GM11168 (cell line): ENCODE measurements around the gene RBM47.

Experiments used
- in situ Hi-C: fragments of 300-500 bp; cut with MboI; formaldehyde crosslinking; loops from one replicate; pipeline ENCODE4 v1.12.0; 2022; ENCODE audit warnings: low sequenced_read_pairs; ENCODE audit not compliant: unreplicated experiment

RBM47 gene

GRCh38 chr4:40626183-40626990, 3.3 kb downstream of the RBM47 start:
- in situ Hi-C loops = no loop called here

- in situ Hi-C loops = no loop called here
These were observed 6.0 kb downstream of the RBM47 start for GRCh38 chr4:40623707-40624106.

- in situ Hi-C loops = no loop called here
These were observed 6.8 kb downstream of the RBM47 start for GRCh38 chr4:40622913-40623312.

GRCh38 chr4:40621592-40622512, 7.8 kb downstream of the RBM47 start:
- in situ Hi-C loops = no loop called here

- in situ Hi-C loops = no loop called here
These were observed 8.5 kb downstream of the RBM47 start for GRCh38 chr4:40621229-40621591.

GRCh38 chr4:40619600-40619999, 10.1 kb downstream of the RBM47 start:
- in situ Hi-C loops = no loop called here

DNA sequence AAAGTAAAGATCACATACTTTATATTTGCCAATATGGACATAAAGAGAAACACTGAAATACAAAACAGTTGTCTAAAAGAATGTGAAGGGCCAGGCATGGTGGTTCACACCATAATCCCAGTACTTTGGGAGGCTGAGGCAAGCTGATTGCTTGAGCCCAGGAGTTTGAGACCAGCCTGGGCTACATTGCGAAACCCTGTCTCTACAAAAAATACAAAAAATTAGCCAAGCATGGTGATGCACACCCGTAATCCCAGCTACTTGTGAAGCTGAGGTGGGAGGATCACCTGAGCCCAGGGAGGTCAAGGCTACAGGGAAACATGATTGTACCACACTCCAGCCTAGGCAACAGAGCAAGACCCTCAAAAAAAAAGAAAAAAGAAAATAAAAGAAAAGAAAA, 11.8 kb downstream of the RBM47 start:
- in situ Hi-C loops = no loop called here

DNA sequence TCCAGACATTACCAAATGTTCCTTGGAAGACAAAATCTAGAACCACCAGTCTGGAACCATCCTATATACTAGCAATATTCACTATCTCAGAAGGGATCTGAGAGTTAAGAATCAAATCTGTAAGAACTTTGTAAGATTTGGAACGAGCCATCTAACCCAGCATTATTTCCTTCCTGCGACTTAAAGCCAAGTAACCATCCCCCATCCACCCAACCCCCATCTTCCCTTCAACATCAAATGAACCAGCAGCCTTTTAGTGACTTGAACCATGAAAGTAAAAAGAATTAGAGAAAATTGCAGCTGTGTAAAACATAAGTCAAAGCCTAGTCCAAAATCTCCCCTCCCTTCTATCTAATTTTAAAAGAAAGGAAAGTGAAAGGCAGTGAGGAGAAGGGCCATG, 15.6 kb downstream of the RBM47 start:
- in situ Hi-C loops = no loop called here

- in situ Hi-C loops = no loop called here
These were observed 16.2 kb downstream of the RBM47 start for GRCh38 chr4:40613456-40613855.

DNA sequence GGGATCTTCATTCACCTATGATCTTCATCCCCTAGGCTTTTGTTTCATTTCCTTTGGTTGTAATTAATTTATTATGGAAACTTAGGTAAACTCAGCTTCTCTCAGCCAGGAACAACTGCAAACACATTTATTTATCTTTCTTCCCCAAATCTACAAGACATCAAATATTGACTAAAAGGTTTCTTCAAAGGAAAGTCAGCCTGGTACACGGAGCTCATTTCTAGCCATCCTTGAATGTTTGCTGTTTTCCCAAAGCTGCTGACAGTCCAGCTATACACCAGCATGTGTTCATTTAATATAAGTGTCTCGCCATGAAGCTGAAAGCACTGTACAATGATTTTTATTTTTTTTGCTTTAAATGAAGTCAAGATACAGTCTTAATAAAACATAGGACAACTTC, 16.8 kb downstream of the RBM47 start:
- in situ Hi-C loops = no loop called here

- in situ Hi-C loops = no loop called here
These were observed 17.4 kb downstream of the RBM47 start for GRCh38 chr4:40612283-40612682.

DNA sequence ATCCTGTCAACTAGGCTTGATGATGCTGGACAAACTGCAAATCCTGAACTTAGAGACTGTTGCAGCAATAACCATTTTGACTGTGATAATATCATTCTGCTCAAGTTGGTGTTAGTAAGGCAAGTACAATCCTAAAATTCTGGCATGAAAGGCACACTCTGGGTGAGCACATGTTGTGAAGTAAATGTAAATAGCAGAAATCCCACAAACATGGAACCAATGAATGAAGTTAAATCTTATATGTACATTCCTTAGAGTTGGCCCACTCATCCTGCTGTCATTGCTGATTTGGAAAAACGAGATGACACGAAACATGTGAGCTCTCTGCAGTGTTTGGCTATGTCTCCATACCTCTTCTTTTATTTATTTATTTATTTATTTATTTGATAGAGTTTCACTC, 21.0 kb downstream of the RBM47 start:
- in situ Hi-C loops = no loop called here

- in situ Hi-C loops = no loop called here
These were observed 22.4 kb downstream of the RBM47 start for GRCh38 chr4:40607221-40607620.

DNA sequence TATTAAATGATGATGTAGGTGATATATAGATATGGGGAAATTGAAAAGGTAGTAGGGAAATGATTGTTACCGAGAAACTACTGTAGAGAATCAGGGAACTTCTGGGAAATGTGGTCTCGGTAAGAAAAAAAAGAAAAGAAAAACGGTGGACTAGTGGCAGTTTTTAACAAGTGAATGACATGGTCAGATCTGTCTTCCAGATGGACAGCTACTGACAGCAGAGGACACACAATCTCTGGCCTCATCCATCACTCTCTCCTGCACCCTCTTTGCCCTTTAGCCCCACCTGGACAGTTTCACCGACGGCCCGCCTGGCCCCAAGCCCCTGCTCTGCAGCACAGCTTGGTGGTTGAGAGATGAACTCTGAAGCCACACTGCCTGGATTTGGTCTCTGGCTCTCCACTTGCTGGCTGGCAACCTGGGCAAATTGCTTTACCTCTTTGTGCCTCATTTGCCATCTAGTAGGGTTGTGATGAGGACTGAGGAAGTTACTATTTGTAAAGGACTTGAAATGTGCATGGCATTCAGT, 23.4 kb downstream of the RBM47 start:
- in situ Hi-C loops = no loop called here

DNA sequence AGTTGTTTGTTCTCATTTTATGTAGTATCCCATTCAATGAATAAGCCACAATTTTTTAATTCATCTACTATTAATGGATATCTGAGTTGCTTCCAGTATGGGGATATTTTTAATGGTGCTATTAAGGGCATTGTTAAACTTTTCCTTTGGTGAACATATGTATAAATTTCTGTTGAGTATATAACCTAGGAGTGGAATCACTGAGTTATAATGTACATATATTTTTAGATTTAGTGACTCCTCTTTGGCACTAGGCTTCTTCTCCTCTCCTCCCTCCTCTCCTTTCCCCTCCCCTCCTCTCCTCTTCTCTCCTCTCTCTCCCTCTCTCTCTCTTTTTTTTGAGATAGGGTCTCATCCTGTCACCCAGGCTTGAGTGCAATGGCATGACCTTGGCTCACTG, 26.4 kb downstream of the RBM47 start:
- in situ Hi-C loops = no loop called here

GRCh38 chr4:40601641-40602040, 28.0 kb downstream of the RBM47 start:
- in situ Hi-C loops = no loop called here

GRCh38 chr4:40600850-40601249, 28.8 kb downstream of the RBM47 start:
- in situ Hi-C loops = no loop called here

DNA sequence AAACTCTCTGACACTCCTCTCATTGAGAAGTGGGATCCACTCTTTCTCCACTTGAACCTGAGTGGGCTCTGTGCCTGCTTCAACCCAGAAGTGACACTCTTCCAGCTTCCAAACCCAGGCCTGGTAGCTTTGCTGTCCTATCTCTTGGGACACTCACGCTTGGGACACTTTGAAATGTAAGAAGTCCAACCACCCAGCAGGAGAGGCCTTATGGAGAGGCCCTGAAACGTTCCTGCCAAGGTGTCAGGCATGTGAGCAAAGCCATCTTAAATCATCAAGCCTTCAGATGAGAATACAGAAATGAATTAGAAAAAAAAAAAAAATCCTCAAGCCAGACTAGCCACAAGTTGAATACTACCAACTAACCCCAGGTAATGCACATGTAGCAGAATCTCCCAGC, 30.2 kb downstream of the RBM47 start:
- in situ Hi-C loops = no loop called here

DNA sequence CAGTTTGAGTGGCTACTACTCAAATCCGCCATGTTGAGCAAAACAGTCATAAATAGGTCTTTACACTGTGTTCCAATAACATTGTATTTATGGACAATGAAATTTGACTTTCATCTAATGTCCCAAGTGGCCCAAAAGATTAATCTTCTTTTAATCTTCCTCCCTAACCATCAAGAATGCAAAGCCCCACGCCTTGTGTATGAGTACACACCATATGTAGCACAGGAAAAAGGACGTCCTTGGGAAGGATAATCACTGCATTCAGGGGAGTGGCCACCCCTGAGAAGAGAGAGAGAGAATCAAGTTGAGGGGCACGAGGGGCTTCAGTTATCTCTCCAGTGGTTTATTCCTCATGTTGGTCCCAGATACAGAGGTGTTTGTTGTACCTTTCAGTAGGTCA, 33.1 kb downstream of the RBM47 start:
- in situ Hi-C loops = no loop called here

GRCh38 chr4:40595981-40596380, 33.7 kb downstream of the RBM47 start:
- in situ Hi-C loops = no loop called here
